Activated CD8-positive, alpha-beta memory T cell treated with anti-CD3 and anti-CD28 coated beads, Interleukin-2, amount 50 U/mL, for 4 hours (primary cell): ENCODE measurements around the gene MYRFL.
A peak's percentile ranks its signal among the peaks of the same experiment; 100 is the strongest.

Experiments
- DNase-seq: peaks from one replicate; pipeline ENCODE4 v3.0.0-alpha.2; 2020

MYRFL gene

DNA sequence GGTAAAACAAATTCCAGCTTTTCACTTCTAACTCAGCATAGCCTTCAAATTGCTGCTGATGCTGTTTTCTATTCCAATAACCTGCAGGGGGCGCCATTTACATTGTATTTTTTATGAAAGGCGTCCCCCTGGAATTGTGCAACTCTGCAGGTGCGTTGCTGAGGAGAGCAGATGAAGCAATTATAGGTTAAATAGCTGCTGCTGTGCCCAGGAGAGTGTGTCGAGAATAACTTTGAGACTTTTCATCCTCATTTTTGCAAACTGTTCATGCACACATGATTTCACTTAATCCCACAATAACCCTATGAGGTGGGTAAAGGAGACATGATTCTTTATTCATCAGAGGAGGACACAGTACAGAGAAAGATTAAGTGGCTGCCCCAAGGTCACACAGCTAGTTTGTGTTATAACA, 75.7 kb downstream of the MYRFL start:
- DNase-seq: peak; percentile 61

- DNase-seq: no peak
Observed at GRCh38 chr12:69901221-69901905, 76.3 kb downstream of the MYRFL start.

DNA sequence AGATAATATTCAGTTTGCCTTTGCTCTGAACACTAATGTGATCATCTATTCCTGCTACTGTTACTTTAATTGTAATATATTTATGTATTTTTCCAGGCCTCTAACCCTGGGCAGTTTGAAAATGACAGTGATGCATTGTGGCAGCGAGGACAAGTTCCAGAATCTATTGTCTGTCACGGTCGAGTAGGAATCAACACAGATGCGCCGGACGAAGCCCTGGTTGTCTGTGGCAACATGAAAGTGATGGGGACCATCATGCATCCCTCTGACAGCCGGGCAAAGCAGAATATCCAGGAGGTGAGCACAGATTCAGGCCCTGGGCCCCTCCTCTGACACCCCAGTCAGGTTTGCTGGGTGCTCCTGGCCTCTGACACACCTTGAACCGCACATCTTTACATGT, 78.5 kb downstream of the MYRFL start:
- DNase-seq: no peak

DNA sequence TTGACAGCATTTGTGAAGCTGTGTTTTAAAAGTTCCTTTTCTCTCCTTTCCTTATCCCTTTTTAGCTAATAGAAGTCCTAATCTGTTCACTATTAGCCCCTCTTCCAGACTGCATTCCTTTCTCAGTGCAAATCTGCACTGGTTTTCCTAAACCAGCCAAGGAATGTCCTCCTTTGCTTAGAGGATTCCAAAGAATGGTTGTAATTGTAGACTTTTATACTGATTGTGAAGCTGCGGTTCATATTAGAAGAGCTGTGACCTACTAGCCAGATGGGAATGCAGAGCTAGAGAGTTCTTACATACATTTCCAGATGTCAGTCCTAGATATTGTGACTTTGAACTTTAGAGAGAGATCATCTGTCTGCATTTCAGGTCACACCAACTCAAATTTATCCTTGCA, 79.8 kb downstream of the MYRFL start:
- DNase-seq: no peak

- no peak for DNase-seq
Observed at GRCh38 chr12:69905801-69906200, 80.8 kb downstream of the MYRFL start.

- DNase-seq: no peak
Observed at GRCh38 chr12:69906411-69907216, 81.6 kb downstream of the MYRFL start.

GRCh38 chr12:69908203-69908602, 83.2 kb downstream of the MYRFL start:
- no peak for DNase-seq

GRCh38 chr12:69910694-69911093, 85.7 kb downstream of the MYRFL start:
- DNase-seq: no peak

DNA sequence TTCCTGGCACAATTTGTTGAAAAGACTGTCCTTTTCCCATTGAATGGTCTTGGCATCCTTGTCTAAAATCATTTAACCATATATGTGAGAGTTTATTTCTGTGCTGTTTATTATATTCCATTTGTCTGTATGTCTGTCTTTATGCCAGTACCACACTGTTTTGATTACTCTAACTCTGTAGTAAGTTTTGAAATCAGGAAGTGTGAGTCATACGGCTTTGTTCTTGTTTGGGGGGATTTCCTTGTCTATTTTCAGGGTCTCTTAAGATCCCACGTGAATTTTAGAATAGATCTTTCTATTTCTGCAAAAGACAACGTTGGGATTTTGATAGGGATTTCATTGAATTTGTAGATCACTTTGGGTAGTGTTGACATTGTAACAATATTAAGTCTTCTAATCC, 88.5 kb downstream of the MYRFL start:
- no peak for DNase-seq

DNA sequence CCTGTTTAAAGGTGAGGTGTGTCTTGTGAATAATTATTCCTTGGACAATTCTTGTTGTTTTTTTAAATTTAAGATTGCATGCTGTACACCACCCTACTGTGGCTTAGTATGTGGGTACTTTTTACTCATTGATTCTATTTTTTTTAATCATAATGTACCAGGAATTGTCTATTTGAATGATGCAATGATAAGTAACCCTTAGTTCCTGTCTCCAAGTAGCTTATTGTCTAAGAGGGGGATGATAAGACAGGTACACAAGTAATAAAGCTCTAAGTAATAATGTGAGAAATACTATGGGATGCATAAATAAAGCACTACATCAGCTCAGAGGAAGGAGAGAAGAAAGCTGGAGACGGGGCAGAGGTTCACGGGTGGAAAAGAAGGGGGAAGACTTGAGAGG, 90.9 kb downstream of the MYRFL start:
- no peak for DNase-seq

GRCh38 chr12:69916544-69917235, 91.7 kb downstream of the MYRFL start:
- no peak for DNase-seq

DNA sequence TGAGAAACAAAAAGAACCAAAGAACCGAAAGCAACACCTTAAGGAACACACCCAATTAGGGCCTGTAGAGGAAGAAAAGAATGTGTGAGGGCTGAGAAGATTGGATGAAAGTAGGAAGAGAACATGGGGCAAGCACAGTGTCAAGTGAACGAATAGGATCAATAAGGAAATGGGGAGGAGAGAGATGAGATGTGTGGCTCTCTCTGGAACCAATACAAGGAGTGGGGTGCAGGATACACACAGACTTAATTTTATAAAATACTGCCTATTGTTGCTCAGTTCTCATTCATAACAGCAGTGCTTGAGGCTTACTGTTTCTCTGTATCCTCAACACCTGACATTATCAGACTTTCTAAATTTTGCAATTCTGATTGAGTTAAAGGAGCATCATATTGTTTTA, 93.3 kb downstream of the MYRFL start:
- DNase-seq: no peak

DNA sequence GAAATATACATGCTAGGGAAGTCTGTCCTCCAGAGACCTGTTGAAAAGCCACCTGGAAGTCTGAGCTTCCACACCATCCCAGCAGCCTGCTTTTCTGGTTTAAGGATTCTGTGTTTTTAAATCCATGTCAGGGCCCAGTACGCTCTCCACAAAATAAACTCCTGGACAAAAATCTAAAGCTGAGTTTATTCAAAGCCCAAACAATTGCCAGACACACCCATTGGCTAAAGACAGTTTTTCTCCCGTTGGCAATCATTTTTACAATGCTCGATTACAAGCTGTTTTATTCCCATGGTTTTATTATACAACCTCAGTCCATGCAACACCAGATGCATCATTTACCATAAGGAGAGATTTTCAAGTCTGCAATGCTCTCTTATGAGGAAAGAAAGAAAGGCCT, 94.5 kb downstream of the MYRFL start:
- DNase-seq: no peak

- no peak for DNase-seq
Observed at GRCh38 chr12:69921831-69922230, 96.8 kb downstream of the MYRFL start.

DNA sequence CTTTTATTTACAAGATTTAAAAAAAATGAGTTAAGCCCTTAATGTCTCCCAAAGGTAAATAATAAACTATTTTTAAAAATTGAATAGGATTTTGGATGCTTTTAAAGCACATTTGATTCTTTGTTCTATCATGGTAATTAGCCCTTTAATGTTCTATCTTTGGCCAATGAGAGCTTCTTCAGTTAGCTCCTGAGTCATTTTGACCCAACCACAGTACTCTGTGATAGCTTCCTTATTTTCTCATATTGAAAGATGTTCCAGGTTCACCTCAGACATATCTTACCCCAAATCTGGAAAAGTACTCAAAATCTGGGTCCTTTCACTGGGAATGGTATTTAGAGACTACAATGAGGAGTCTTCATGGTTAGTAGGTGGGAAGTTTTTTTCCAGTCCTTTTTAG, 98.0 kb downstream of the MYRFL start:
- no peak for DNase-seq

GRCh38 chr12:69925291-69925690, 100.3 kb downstream of the MYRFL start:
- no peak for DNase-seq

GRCh38 chr12:69927164-69927563, 102.1 kb downstream of the MYRFL start:
- DNase-seq: no peak

GRCh38 chr12:69929125-69929524, 104.1 kb downstream of the MYRFL start:
- DNase-seq: no peak

DNA sequence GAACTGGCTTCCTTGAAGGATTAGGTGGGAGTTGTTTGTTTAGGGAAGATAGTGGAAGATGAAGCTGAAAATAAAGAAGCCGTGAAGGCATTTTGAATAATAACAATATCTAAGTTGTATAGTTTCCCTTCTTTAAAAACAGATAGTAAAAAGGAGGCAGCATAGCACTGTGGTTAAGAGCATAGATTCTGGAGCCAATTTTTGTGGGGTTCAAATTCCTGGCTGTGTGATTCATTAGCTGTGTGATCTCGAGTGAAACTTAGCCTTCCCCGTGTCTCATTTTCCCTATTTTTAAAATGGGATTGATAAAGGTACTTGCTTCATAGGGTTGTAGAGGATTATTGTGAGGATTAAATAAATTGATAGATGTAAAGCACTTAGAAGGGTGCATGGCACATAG, 104.5 kb downstream of the MYRFL start:
- no peak for DNase-seq

GRCh38 chr12:69931569-69931968, 106.5 kb downstream of the MYRFL start:
- DNase-seq: no peak

DNA sequence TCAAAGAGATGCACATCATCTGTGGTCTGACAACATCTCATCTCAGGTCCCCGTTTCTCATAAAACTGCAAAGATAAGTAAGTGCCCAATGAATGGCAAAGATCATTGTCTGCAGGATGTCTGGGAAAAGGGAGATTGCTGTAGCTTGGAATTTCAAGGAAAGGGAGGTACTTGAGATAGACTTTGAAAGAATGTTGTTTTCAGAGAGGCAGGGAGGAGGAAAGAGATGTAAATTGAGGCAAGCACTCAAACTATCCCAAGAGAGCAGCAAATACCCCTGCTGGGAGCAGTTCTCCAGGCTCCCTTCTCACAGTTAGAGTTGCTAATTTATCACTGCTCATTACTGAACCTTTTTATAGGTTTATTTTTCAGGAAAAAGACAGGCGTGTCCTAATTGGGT, 107.1 kb downstream of the MYRFL start:
- no peak for DNase-seq

GRCh38 chr12:69932676-69933552, 107.9 kb downstream of the MYRFL start:
- no peak for DNase-seq

DNA sequence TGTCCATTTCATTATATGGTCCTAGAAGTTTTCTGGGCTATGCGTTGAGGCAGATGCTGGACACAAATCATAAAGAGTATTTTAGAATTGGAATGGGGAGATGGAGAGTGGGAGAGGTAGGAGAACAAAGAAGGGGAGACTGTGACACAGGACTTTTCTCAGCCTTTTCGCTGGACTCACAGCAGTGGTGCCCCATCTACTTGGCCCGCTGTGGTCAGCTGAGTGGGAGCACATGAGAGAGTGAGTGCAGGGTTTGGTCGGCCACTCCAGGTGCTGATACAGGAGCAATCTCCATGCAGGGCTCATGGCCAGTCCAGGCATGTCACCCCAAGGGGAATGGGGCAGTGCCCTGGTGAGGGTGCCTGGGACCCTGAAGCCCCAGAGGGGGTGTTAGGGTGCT, 109.0 kb downstream of the MYRFL start:
- no peak for DNase-seq
